Measurements from ENCODE around the gene PAN3. TPM values are rescaled to one million over a fixed set of nuclear protein-coding genes. Genes with fewer than 3 reads are reported as not detected.

PAN3 gene
- total RNA-seq, 4 donors from 2014 or later: 5.5 to 14.7 (median 9.4) TPM

GRCh38 chr13:28161370-28161769 lies 23.0 kb downstream of the PAN3 start:
- H3K4me3 ChIP-seq: no peak overlapping the region
- no peak for DNase-seq
- in situ Hi-C loops (cut with MboI; ENCODE audit: low sequenced_read_pairs in 4 of 4) (no loop called here), intact Hi-C loops (cut with DNase I; ENCODE audit: low total_unique reads) (no loop called here)
- H3K27ac ChIP-seq: no peak overlapping the region
- peaks cover 25 to 31% of the 10 kb centered on the region in 2 donors for H3K4me1 ChIP-seq
- H3K27me3 ChIP-seq: no peaks in the 10 kb centered on the region
- no peaks in the 10 kb centered on the region for H3K36me3 ChIP-seq
- no peaks in the 10 kb centered on the region for H3K9me3 ChIP-seq
- no peak for TF ChIP-seq POLR2A (IDR thresholded peaks at IDR 0.05)
- no peak for TF ChIP-seq CTCF (IDR thresholded peaks at IDR 0.05 in 4 of 5, conservative IDR thresholded peaks at IDR 0.05 in 1 of 5)
- no peak for ATAC-seq

- in situ Hi-C loops (cut with MboI; ENCODE audit: low sequenced_read_pairs in 4 of 4) (no loop called here), intact Hi-C loops (cut with DNase I; ENCODE audit: low total_unique reads) (no loop called here)
- TF ChIP-seq POLR2A (IDR thresholded peaks at IDR 0.05) (no peak), CTCF (IDR thresholded peaks at IDR 0.05 in 4 of 5, conservative IDR thresholded peaks at IDR 0.05 in 1 of 5) (no peak)
- Histone ChIP-seq H3K27ac (no peak overlapping the region), H3K36me3 (no peaks in the 10 kb centered on the region), H3K9me3 (no peaks in the 10 kb centered on the region), H3K27me3 (no peaks in the 10 kb centered on the region), H3K4me1 (peaks cover 25 to 31% of the 10 kb centered on the region in 2 donors), H3K4me3 (no peak overlapping the region)
- ATAC-seq: no peak
- DNase-seq: no peak
These were observed 25.2 kb downstream of the PAN3 start for GRCh38 chr13:28163587-28163986.

GRCh38 chr13:28166257-28166656 lies 27.9 kb downstream of the PAN3 start:
- intact Hi-C loops (cut with DNase I; ENCODE audit: low total_unique reads) (no loop called here), in situ Hi-C loops (cut with MboI; ENCODE audit: low sequenced_read_pairs in 4 of 4) (no loop called here)
- DNase-seq (no peak), ATAC-seq (no peak)
- Histone ChIP-seq H3K4me3 (no peak overlapping the region), H3K9me3 (no peaks in the 10 kb centered on the region), H3K36me3 (no peaks in the 10 kb centered on the region), H3K27me3 (no peaks in the 10 kb centered on the region), H3K27ac (no peak overlapping the region), H3K4me1 (peaks cover 12 to 20% of the 10 kb centered on the region in 2 donors)
- no peak for TF ChIP-seq POLR2A (IDR thresholded peaks at IDR 0.05)

GRCh38 chr13:28171266-28171665 lies 32.9 kb downstream of the PAN3 start:
- intact Hi-C loops (cut with DNase I; ENCODE audit: low total_unique reads) (no loop called here), in situ Hi-C loops (cut with MboI; ENCODE audit: low sequenced_read_pairs in 4 of 4) (no loop called here)
- Histone ChIP-seq H3K27me3 (no peaks in the 10 kb centered on the region), H3K4me1 (no peaks in the 10 kb centered on the region), H3K36me3 (no peaks in the 10 kb centered on the region), H3K9me3 (no peaks in the 10 kb centered on the region), H3K27ac (no peak overlapping the region), H3K4me3 (no peak overlapping the region)
- no peak for TF ChIP-seq POLR2A (IDR thresholded peaks at IDR 0.05)
- no peak for TF ChIP-seq CTCF (IDR thresholded peaks at IDR 0.05 in 4 of 5, conservative IDR thresholded peaks at IDR 0.05 in 1 of 5)
- DNase-seq (no peak), ATAC-seq (no peak)

- Histone ChIP-seq H3K36me3 (peaks cover 0 to 8% of the 10 kb centered on the region in 2 donors), H3K4me1 (no peaks in the 10 kb centered on the region), H3K9me3 (no peaks in the 10 kb centered on the region), H3K27ac (no peak overlapping the region), H3K4me3 (no peak overlapping the region), H3K27me3 (no peaks in the 10 kb centered on the region)
- TF ChIP-seq CTCF (IDR thresholded peaks at IDR 0.05 in 4 of 5, conservative IDR thresholded peaks at IDR 0.05 in 1 of 5): no peak
- TF ChIP-seq POLR2A (IDR thresholded peaks at IDR 0.05): no peak
- ATAC-seq (no peak), DNase-seq (no peak)
- intact Hi-C loops (cut with DNase I; ENCODE audit: low total_unique reads): no loop called here
- in situ Hi-C loops (cut with MboI; ENCODE audit: low sequenced_read_pairs in 4 of 4): no loop called here
These were observed 34.6 kb downstream of the PAN3 start for GRCh38 chr13:28172947-28173346.
